Measurements from ENCODE around the gene SIRT2.

Gene SIRT2

GRCh38 chr19:38919837-38920601 is 20.6 kb upstream of the SIRT2 start:
- DNase-seq: no peak

GRCh38 chr19:38918526-38918925 is 19.1 kb upstream of the SIRT2 start:
- no peak for DNase-seq

- no peak for DNase-seq
Measured at GRCh38 chr19:38917921-38918491, 18.6 kb upstream of the SIRT2 start.

GRCh38 chr19:38917516-38917915 is 18.1 kb upstream of the SIRT2 start:
- DNase-seq: no peak

GRCh38 chr19:38915329-38916321 is 16.2 kb upstream of the SIRT2 start:
- DNase-seq: no peak

- DNase-seq: no peak
Measured at GRCh38 chr19:38913958-38914357, 14.5 kb upstream of the SIRT2 start.

GRCh38 chr19:38912600-38913514 is 13.4 kb upstream of the SIRT2 start:
- DNase-seq: no peak

GRCh38 chr19:38911388-38912001 is 12.1 kb upstream of the SIRT2 start:
- DNase-seq: no peak

GRCh38 chr19:38910488-38910887 is 11.1 kb upstream of the SIRT2 start:
- no peak for DNase-seq

GRCh38 chr19:38908911-38909310 is 9.5 kb upstream of the SIRT2 start:
- no peak for DNase-seq

GRCh38 chr19:38907670-38908069 is 8.3 kb upstream of the SIRT2 start:
- DNase-seq: no peak

- DNase-seq: no peak
Measured at GRCh38 chr19:38907227-38907626, 7.8 kb upstream of the SIRT2 start.

- no peak for DNase-seq
Measured at GRCh38 chr19:38905620-38906019, 6.2 kb upstream of the SIRT2 start.

GRCh38 chr19:38904581-38905539 is 5.4 kb upstream of the SIRT2 start:
- DNase-seq: no peak

- DNase-seq: no peak
Measured at GRCh38 chr19:38901683-38902082, 2.3 kb upstream of the SIRT2 start.

- DNase-seq: no peak
Measured at GRCh38 chr19:38900743-38901190, 1.3 kb upstream of the SIRT2 start.

- no peak for DNase-seq
Measured at GRCh38 chr19:38900202-38900629, 798 bp upstream of the SIRT2 start.

GRCh38 chr19:38898788-38899446 is 501 bp downstream of the SIRT2 start:
- DNase-seq: no peak

GRCh38 chr19:38894968-38895367 is 4.5 kb downstream of the SIRT2 start:
- DNase-seq: no peak

GRCh38 chr19:38893341-38893771 is 6.1 kb downstream of the SIRT2 start:
- no peak for DNase-seq
